Measurements from ENCODE around the gene EPPIN. TPM values are rescaled to one million over a fixed set of nuclear protein-coding genes. Genes with fewer than 3 reads are reported as not detected.

Gene EPPIN
- total RNA-seq, 3 donors from 2014 or later: not detected

DNA sequence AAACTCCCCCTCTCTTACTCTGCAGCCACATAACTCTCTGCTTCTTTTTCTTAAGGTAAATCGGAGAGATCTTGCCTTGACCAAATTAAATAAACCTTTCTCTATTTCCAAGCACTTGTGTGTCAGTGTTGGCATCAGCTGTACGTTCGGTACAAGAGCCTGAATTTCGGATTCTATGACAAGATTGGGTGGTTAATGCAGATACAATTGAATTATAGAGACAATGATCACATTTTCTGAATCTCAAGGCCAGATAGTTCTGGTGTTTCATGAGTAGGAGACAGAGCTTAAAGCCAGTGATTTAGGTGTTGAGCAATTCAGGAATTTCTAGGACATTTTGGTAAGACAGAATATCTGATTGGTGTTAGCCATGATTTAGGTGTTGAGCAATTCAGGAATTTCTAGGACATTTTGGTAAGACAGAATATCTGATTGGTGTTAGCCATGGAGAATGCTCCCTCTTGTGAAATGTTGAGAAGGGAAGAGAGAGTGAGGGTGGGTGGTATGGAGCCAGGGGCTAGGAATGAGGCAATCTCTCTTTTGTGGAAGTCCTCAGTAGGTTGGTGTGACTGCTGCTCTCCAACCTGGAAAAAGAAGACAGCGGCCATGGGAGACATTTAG lies 36.8 kb downstream of the EPPIN start:
- ATAC-seq: no peak

DNA sequence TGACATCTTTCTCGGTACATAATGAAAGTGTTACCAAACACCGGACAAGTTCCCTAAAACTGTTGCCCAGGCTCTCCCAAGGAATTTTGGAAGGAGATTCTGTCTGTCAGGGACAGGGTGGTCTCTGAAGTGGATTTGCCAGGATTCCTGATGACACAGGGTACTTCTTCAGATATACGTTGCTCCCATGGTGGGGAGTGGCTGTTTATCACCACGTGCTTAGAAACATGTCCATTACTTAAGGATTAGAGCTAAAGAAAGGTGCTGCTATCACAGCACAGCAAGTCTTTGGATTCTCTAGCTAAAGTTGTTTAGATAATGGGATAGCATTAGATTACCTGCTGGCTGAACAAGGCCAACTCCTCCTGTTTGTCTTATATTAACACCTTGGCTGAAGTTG lies 38.1 kb downstream of the EPPIN start:
- Histone ChIP-seq H3K9me3 (no peaks in the 10 kb centered on the region), H3K4me3 (no peak overlapping the region), H3K36me3 (ENCODE audit: low read depth) (no peaks in the 10 kb centered on the region), H3K4me1 (ENCODE audit: low read depth) (no peaks in the 10 kb centered on the region)
- intact Hi-C loops (cut with DNase I, micrococcal nuclease): no loop called here
- ATAC-seq: no peak
- TF ChIP-seq, protein P1, sequence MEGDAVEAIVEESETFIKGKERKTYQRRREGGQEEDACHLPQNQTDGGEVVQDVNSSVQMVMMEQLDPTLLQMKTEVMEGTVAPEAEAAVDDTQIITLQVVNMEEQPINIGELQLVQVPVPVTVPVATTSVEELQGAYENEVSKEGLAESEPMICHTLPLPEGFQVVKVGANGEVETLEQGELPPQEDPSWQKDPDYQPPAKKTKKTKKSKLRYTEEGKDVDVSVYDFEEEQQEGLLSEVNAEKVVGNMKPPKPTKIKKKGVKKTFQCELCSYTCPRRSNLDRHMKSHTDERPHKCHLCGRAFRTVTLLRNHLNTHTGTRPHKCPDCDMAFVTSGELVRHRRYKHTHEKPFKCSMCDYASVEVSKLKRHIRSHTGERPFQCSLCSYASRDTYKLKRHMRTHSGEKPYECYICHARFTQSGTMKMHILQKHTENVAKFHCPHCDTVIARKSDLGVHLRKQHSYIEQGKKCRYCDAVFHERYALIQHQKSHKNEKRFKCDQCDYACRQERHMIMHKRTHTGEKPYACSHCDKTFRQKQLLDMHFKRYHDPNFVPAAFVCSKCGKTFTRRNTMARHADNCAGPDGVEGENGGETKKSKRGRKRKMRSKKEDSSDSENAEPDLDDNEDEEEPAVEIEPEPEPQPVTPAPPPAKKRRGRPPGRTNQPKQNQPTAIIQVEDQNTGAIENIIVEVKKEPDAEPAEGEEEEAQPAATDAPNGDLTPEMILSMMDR (IDR thresholded peaks at IDR 0.05): no peak
- DNase-seq: no peak

More for the DNA sequence above, 36.8 kb downstream of the EPPIN start:
- TF ChIP-seq, protein P1 (IDR thresholded peaks at IDR 0.05): no peak
- no peak for DNase-seq
- no peaks in the 10 kb centered on the region for H3K36me3 ChIP-seq (ENCODE audit: low read depth)
- H3K4me1 ChIP-seq (ENCODE audit: low read depth): no peaks in the 10 kb centered on the region
- intact Hi-C loops (cut with DNase I, micrococcal nuclease): no loop called here
- H3K4me3 ChIP-seq: no peak overlapping the region
- H3K9me3 ChIP-seq: no peaks in the 10 kb centered on the region

DNA sequence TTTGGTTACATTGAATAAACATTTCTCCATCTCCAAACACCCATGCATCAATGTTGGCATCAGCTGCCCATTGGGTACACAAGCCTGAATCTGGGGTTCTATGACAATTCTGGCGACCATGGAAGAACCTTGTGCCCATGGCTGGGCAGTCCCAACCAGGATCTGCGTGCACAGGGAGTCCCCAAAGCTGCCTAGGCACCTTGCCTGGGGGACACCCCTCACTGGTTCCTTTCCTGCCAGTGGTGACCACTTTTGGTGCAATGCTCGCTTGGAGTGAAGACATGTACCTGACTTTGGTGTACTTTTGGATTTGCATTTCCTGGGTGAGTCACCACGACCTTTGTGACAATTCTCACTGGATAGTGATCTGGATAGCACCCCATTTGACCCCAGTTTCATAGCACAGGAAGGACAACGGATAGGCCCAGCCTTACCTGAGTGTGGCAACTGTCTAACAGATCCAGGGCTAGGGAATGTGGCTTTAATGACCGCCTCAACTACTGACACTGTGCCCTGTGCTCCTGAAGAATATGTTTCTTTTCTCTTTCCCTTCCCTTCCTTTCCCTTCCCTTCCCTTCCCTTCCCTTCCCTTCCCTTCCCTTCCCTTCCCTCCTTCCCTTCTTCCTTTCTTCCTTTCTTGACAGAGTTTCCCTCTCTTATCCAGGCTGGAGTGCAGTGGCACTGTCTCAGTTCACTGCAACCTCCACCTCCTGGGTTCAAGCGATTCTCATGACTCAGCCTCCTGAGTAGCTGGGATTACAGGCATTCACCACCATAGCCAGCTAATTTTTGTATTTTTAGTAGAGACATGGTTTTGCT lies 38.9 kb downstream of the EPPIN start:
- H3K4me1 ChIP-seq (ENCODE audit: low read depth): no peaks in the 10 kb centered on the region
- no peaks in the 10 kb centered on the region for H3K36me3 ChIP-seq (ENCODE audit: low read depth)
- no peak for DNase-seq
- ATAC-seq: peak; percentile 86
- TF ChIP-seq, protein P1 (IDR thresholded peaks at IDR 0.05): no peak
- intact Hi-C loops (cut with DNase I, micrococcal nuclease): no loop called here
- no peaks in the 10 kb centered on the region for H3K9me3 ChIP-seq
- no peak overlapping the region for H3K4me3 ChIP-seq

DNA sequence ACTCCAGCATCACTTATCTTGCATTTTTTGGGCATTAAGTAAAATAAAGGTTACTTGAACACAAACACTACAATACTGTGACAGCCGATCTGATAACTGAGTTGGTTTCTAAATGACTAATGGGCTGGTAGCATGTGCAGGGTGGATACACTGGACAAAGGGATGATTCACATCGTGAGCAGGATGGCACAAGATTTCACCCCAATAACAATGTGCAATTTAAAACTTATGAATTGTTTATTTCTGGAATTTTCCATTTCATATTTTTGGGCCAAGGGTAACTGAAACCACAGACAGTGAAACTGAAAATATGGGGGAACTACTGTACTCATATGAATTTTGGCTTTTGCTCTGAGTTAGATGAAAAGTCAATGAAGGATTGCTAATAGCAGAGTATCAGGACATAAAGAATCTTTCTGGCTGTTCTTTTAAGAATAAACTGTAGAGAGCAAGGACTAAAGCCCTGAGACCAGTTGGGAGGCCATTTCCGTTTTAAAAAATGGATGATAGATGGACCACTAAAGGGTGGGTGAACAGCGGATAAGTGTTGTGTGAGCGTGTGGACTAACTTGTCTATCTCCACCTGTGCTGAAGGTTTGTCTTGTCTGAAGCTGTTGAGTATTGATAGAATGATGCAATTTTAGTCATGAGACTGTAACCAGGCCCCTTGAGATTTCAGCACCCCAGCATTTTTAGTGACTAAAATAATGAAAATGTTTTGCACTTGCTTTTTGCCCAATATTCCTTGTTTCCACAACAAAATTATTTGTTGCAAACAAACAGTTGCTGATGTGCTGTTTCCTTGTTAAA lies 40.0 kb downstream of the EPPIN start:
- DNase-seq (no peak), ATAC-seq (no peak)
- Histone ChIP-seq H3K4me1 (ENCODE audit: low read depth) (no peaks in the 10 kb centered on the region), H3K9me3 (no peaks in the 10 kb centered on the region), H3K36me3 (ENCODE audit: low read depth) (no peaks in the 10 kb centered on the region), H3K4me3 (no peak overlapping the region)
- intact Hi-C loops (cut with DNase I, micrococcal nuclease): no loop called here
- TF ChIP-seq, protein P1 (IDR thresholded peaks at IDR 0.05): no peak

DNA sequence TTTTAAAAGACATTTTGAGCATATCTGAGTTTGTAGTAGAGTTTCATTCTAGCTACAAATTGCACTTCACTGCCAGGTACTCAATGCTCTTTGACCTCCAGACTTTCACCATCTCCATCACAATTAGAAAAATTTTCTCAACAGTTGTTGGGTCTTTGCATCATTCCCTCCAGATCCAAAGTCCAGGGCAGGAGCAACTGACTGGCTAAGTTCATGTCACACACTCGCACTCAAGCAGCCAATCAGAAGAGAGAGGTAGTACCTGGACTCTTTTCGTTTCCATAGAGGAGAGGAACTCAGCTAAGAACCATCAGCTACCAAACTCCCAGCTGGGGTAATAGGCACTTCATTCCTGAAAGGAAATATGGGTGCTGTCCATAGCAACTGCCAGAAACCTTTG lies 40.8 kb downstream of the EPPIN start:
- Histone ChIP-seq H3K4me1 (ENCODE audit: low read depth) (no peaks in the 10 kb centered on the region), H3K36me3 (ENCODE audit: low read depth) (no peaks in the 10 kb centered on the region), H3K4me3 (no peak overlapping the region), H3K9me3 (no peaks in the 10 kb centered on the region)
- DNase-seq (no peak), ATAC-seq (no peak)
- intact Hi-C loops (cut with DNase I, micrococcal nuclease): no loop called here
- TF ChIP-seq, protein P1 (IDR thresholded peaks at IDR 0.05): no peak

Measured in mucosa of descending colon (tissue), 3 donors.